H7 (cell line): ENCODE data around the gene SEMA3C. TPM values are rescaled to one million over a fixed set of nuclear protein-coding genes. Genes with fewer than 3 reads are reported as not detected.
"Not testable (repeated sequence)": the region's sequence is repeated elsewhere in the genome, so short reads cannot be mapped to it uniquely, and the experiment has no call there.

ENCODE experiments used
- DNase-seq: peaks from one replicate; pipeline ENCODE4 v3.0.0; 2012
- H3K27me3 ChIP-seq: 2 replicates; pipeline ENCODE4 v1.6.0; 2011; ENCODE audit warnings: mild to moderate bottlenecking, low read length; ENCODE audit not compliant: control insufficient read depth, insufficient read depth
- H3K36me3 ChIP-seq: replicated peaks from 2 replicates; pipeline ENCODE4 v1.5.1; 2011; ENCODE audit warnings: low read length; ENCODE audit not compliant: control insufficient read depth, insufficient read depth
- H3K4me3 ChIP-seq: 2 replicates; pipeline ENCODE4 v1.5.1; 2011; ENCODE audit warnings: low read depth, mild to moderate bottlenecking, control low read depth, low read length, moderate library complexity; ENCODE audit not compliant: insufficient read depth
- total RNA-seq: library from RNA; depleted of rRNA; stranded (reverse); fragments of >200 nt; shearing (Covaris generic); gene quantifications from 2 replicates; pipeline ENCODE4 v1.2.3, GENCODE V29; 2014

The SEMA3C gene
- total RNA-seq, 1 experiment from 2014 or later: 2.1 TPM

- H3K27me3 ChIP-seq: no peaks in the 10 kb centered on the region
- no peaks in the 10 kb centered on the region for H3K36me3 ChIP-seq
- H3K4me3 ChIP-seq: no peak overlapping the region
- no peak for DNase-seq
These were observed 21.8 kb upstream of the SEMA3C start for GRCh38 chr7:80940539-80941207.

- no peak for DNase-seq
- Histone ChIP-seq H3K27me3 (no peaks in the 10 kb centered on the region), H3K36me3 (no peaks in the 10 kb centered on the region), H3K4me3 (no peak overlapping the region)
These were observed 18.5 kb upstream of the SEMA3C start for GRCh38 chr7:80937336-80937735.

- Histone ChIP-seq H3K4me3 (no peak overlapping the region), H3K36me3 (no peaks in the 10 kb centered on the region), H3K27me3 (no peaks in the 10 kb centered on the region)
- no peak for DNase-seq
These were observed 17.3 kb upstream of the SEMA3C start for GRCh38 chr7:80935991-80936780.

- no peaks in the 10 kb centered on the region for H3K36me3 ChIP-seq
- no peak overlapping the region for H3K4me3 ChIP-seq
- DNase-seq: no peak
These were observed 15.5 kb upstream of the SEMA3C start for GRCh38 chr7:80934321-80934720.

GRCh38 chr7:80932536-80932935, 13.7 kb upstream of the SEMA3C start:
- no peak overlapping the region for H3K4me3 ChIP-seq
- H3K36me3 ChIP-seq: no peaks in the 10 kb centered on the region
- no peak for DNase-seq
- no peaks in the 10 kb centered on the region for H3K27me3 ChIP-seq

More at GRCh38 chr7:80934321-80934720, 15.5 kb upstream of the SEMA3C start:
- no peaks in the 10 kb centered on the region for H3K27me3 ChIP-seq

GRCh38 chr7:80929619-80930018, 10.8 kb upstream of the SEMA3C start:
- DNase-seq: no peak
- Histone ChIP-seq H3K36me3 (no peaks in the 10 kb centered on the region), H3K27me3 (no peaks in the 10 kb centered on the region), H3K4me3 (no peak overlapping the region)

- not testable (repeated sequence) for H3K27me3 ChIP-seq, DNase-seq, H3K4me3 ChIP-seq, H3K36me3 ChIP-seq
These were observed 8.1 kb upstream of the SEMA3C start for GRCh38 chr7:80926955-80927354.

GRCh38 chr7:80924090-80924489, 5.2 kb upstream of the SEMA3C start:
- H3K4me3 ChIP-seq: no peak overlapping the region
- H3K27me3 ChIP-seq: no peaks in the 10 kb centered on the region
- H3K36me3 ChIP-seq: no peaks in the 10 kb centered on the region
- DNase-seq: no peak

GRCh38 chr7:80923211-80923612, 4.4 kb upstream of the SEMA3C start:
- no peak for DNase-seq
- Histone ChIP-seq H3K27me3 (no peaks in the 10 kb centered on the region), H3K36me3 (no peaks in the 10 kb centered on the region), H3K4me3 (no peak overlapping the region)

GRCh38 chr7:80922253-80923049, 3.6 kb upstream of the SEMA3C start:
- no peak overlapping the region for H3K4me3 ChIP-seq
- H3K27me3 ChIP-seq: no peaks in the 10 kb centered on the region; the same call in 1 of the 2 replicates
- no peaks in the 10 kb centered on the region for H3K36me3 ChIP-seq
- DNase-seq: no peak

- H3K27me3 ChIP-seq: no peaks in the 10 kb centered on the region; the same call in 1 of the 2 replicates
- no peak for DNase-seq
- H3K4me3 ChIP-seq: no peak overlapping the region
- H3K36me3 ChIP-seq: no peaks in the 10 kb centered on the region
These were observed 2.3 kb upstream of the SEMA3C start for GRCh38 chr7:80921130-80921529.

- H3K27me3 ChIP-seq: no peaks in the 10 kb centered on the region; the same call in 1 of the 2 replicates
- no peaks in the 10 kb centered on the region for H3K36me3 ChIP-seq
- H3K4me3 ChIP-seq: peak overlapping the region; percentile 55
- no peak for DNase-seq
These were observed 452 bp downstream of the SEMA3C start for GRCh38 chr7:80918399-80918798.

GRCh38 chr7:80916770-80917741, 1.8 kb downstream of the SEMA3C start:
- DNase-seq: no peak
- H3K27me3 ChIP-seq: no peaks in the 10 kb centered on the region; the same call in 1 of the 2 replicates
- no peak overlapping the region for H3K4me3 ChIP-seq
- no peaks in the 10 kb centered on the region for H3K36me3 ChIP-seq

GRCh38 chr7:80910228-80910627, 8.6 kb downstream of the SEMA3C start:
- Histone ChIP-seq H3K27me3 (no peaks in the 10 kb centered on the region), H3K36me3 (no peaks in the 10 kb centered on the region), H3K4me3 (no peak overlapping the region)
- DNase-seq: no peak
